HCT116 (cell line): ENCODE measurements around the gene DPPA4. TPM values are rescaled to one million over a fixed set of nuclear protein-coding genes. Genes with fewer than 3 reads are reported as not detected.

Source experiments
- ATAC-seq: fragments of 200-7000 bp; cut with Tn5 transposase; 2 replicates; pipeline ENCODE4 v1.9.1; 2020; ENCODE audit warnings: mild to moderate bottlenecking, moderate library complexity
- BruUV-seq: library from RNA; stranded (reverse); fragments of 400-500 nt; replicated peaks from 2 replicates; lab custom pipeline; 2021; lab: Mats Ljungman, UMichigan
- CTCF ChIA-PET: fragments of 300-600 bp; sonication (Branson Sonifier 250); formaldehyde crosslinking; loops from one replicate; lab custom pipeline; 2021; ENCODE audit warnings: antibody characterized with exemption; lab: Charles Lee
- POLR2A ChIA-PET: fragments of 300-600, 350-600 bp; sonication (Branson Sonifier 250); formaldehyde crosslinking; loops from one replicate; lab custom pipeline; 2021; ENCODE audit warnings: antibody characterized with exemption; lab: Charles Lee
- RAD21 ChIA-PET, 2 experiments: fragments of 300-600 bp; sonication (Branson Sonifier 250); formaldehyde crosslinking; loops; one replicate each; lab custom pipeline; 2023; ENCODE audit warnings: low total read pairs in 2 of 2; ENCODE audit not compliant: uncharacterized antibody in 2 of 2, unreplicated experiment in 2 of 2, low non-redundant PET in 1 of 2; lab: Charles Lee
- DNase-seq: peaks from one replicate; pipeline ENCODE4 v3.0.0-alpha.2; 2010; ENCODE audit warnings: low read depth, low spot score
- H2AFZ ChIP-seq: fragments of 200-600 bp; shearing (Covaris generic), sonication (generic); 2 replicates; pipeline ENCODE4 v1.6.1; 2017; ENCODE audit warnings: low read depth, mixed run types, mixed read lengths, antibody characterized with exemption, low read length; ENCODE audit not compliant: poor library complexity, severe bottlenecking
- H3K27ac ChIP-seq: 2 replicates; pipeline ENCODE4 v1.5.1; 2012; ENCODE audit warnings: low read depth, low read length
- H3K27me3 ChIP-seq: fragments of 200-600 bp; sonication (generic); 2 replicates; pipeline ENCODE4 v1.6.1; 2016; ENCODE audit warnings: mixed run types, low read length, mixed read lengths; ENCODE audit not compliant: insufficient read depth
- H3K36me3 ChIP-seq, 2 experiments: fragments of 200-500 bp in 1 of 2; fragments of 200-600 bp in 1 of 2; sonication (Bioruptor generic) in 1 of 2; sonication (generic) in 1 of 2; 2 replicates each; pipeline versions ENCODE4 v1.5.1 to v1.6.1; 2014 to 2016; ENCODE audit warnings: low read length in 2 of 2, inconsistent platforms in 1 of 2, mixed read lengths in 1 of 2, mixed run types in 1 of 2; ENCODE audit not compliant: insufficient read depth in 2 of 2, control insufficient read depth in 1 of 2
- H3K4me1 ChIP-seq, 2 experiments: fragments of 200-600 bp in 1 of 2; sonication (generic) in 1 of 2; 2 replicates each; pipeline versions ENCODE4 v1.5.1 to v1.6.1; 2012 to 2017; ENCODE audit warnings: low read length in 2 of 2, inconsistent platforms in 1 of 2, mild to moderate bottlenecking in 1 of 2, mixed read lengths in 1 of 2, mixed run types in 1 of 2, moderate library complexity in 1 of 2; ENCODE audit not compliant: insufficient read depth in 2 of 2, control insufficient read depth in 1 of 2
- H3K4me2 ChIP-seq: fragments of 200-600 bp; sonication (generic); 2 replicates; pipeline ENCODE4 v1.6.1; 2017; ENCODE audit warnings: mixed run types, low read length, mixed read lengths
- H3K4me3 ChIP-seq, 2 experiments: fragments of 200-600 bp in 1 of 2; sonication (generic) in 1 of 2; replicated peaks in 1 of 2; 2 replicates each; pipeline ENCODE4 v1.5.1; 2011 to 2016; ENCODE audit warnings: low read length in 2 of 2, control low read depth in 1 of 2, low read depth in 1 of 2, mild to moderate bottlenecking in 1 of 2, mixed read lengths in 1 of 2, mixed run types in 1 of 2
- H3K79me2 ChIP-seq: fragments of 200-600 bp; sonication (generic); 2 replicates; pipeline ENCODE4 v1.6.1; 2017; ENCODE audit warnings: mild to moderate bottlenecking, mixed run types, low read length, moderate library complexity, mixed read lengths; ENCODE audit not compliant: insufficient read depth
- H3K9ac ChIP-seq: fragments of 200-600 bp; sonication (generic); 2 replicates; pipeline ENCODE4 v1.6.1; 2016; ENCODE audit warnings: low read length, mixed read lengths
- H3K9me2 ChIP-seq: fragments of 200-600 bp; sonication (generic), shearing (Covaris generic); 2 replicates; pipeline ENCODE4 v1.6.1; 2017; ENCODE audit warnings: mixed run types, mild to moderate bottlenecking, moderate library complexity; ENCODE audit not compliant: insufficient read depth
- H3K9me3 ChIP-seq, 2 experiments: fragments of 200-500 bp in 1 of 2; fragments of 200-600 bp in 1 of 2; sonication (Bioruptor generic) in 1 of 2; sonication (generic) in 1 of 2; 2 replicates each; pipeline ENCODE4 v1.6.1; 2014 to 2017; ENCODE audit warnings: low read length in 2 of 2, mixed read lengths in 2 of 2, inconsistent platforms in 1 of 2, low read depth in 1 of 2, mild to moderate bottlenecking in 1 of 2, mixed run types in 1 of 2, moderate library complexity in 1 of 2; ENCODE audit not compliant: control insufficient read depth in 1 of 2, insufficient read depth in 1 of 2
- H4K20me1 ChIP-seq: fragments of 200-600 bp; sonication (generic), shearing (Covaris generic); 2 replicates; pipeline ENCODE4 v1.6.1; 2017; ENCODE audit warnings: mixed run types, mild to moderate bottlenecking, moderate library complexity; ENCODE audit not compliant: insufficient read depth
- ATF3 ChIP-seq: IDR thresholded peaks from 2 replicates; pipeline ENCODE4 v1.6.1; 2012
- CBX3 ChIP-seq: IDR thresholded peaks from 2 replicates; pipeline ENCODE4 v1.6.1; 2012; ENCODE audit warnings: low read depth
- CEBPB ChIP-seq: IDR thresholded peaks from 2 replicates; pipeline ENCODE4 v1.6.1; 2012; ENCODE audit warnings: low read depth
- CTCF ChIP-seq, 3 experiments: fragments of 200-600 bp in 1 of 3; sonication (generic) in 1 of 3; IDR thresholded peaks in 2 of 3; conservative IDR thresholded peaks in 1 of 3; 2 replicates each; pipeline ENCODE4 v1.5.1; 2012 to 2017; ENCODE audit warnings: low read depth in 2 of 3, low read length in 2 of 3, antibody characterized with exemption in 1 of 3, borderline replicate concordance in 1 of 3, control low read depth in 1 of 3, mild to moderate bottlenecking in 1 of 3, mixed read lengths in 1 of 3, mixed run types in 1 of 3, moderate library complexity in 1 of 3; ENCODE audit not compliant: insufficient read depth in 1 of 3
- EGR1 ChIP-seq: IDR thresholded peaks from 2 replicates; pipeline ENCODE4 v1.6.1; 2012; ENCODE audit warnings: low read depth
- ELF1 ChIP-seq: IDR thresholded peaks from 2 replicates; pipeline ENCODE4 v1.6.1; 2012; ENCODE audit warnings: low read depth, borderline replicate concordance
- EZH2 ChIP-seq: fragments of 200-600 bp; sonication (generic); IDR thresholded peaks from 2 replicates; pipeline ENCODE4 v1.6.1; 2017; ENCODE audit warnings: antibody characterized with exemption, mixed run types
- FOSL1 ChIP-seq: IDR thresholded peaks from 2 replicates; pipeline ENCODE4 v1.6.1; 2012; ENCODE audit warnings: low read depth
- JUND ChIP-seq: IDR thresholded peaks from 2 replicates; pipeline ENCODE4 v1.6.1; 2012
- RAD21 ChIP-seq: IDR thresholded peaks from 2 replicates; pipeline ENCODE4 v1.6.1; 2012; ENCODE audit warnings: low read depth, mild to moderate bottlenecking
- SIN3A ChIP-seq: IDR thresholded peaks from 2 replicates; pipeline ENCODE4 v1.6.1; 2012; ENCODE audit warnings: low read depth
- YY1 ChIP-seq: IDR thresholded peaks from 2 replicates; pipeline ENCODE4 v1.6.1; 2011; ENCODE audit warnings: low read length, low read depth, moderate library complexity, mild to moderate bottlenecking; ENCODE audit not compliant: insufficient replicate concordance; ENCODE audit errors: extremely low read depth
- ZBTB33 ChIP-seq: IDR thresholded peaks from 2 replicates; pipeline ENCODE4 v1.6.1; 2011; ENCODE audit warnings: mild to moderate bottlenecking, low read length, moderate library complexity; ENCODE audit not compliant: insufficient replicate concordance; ENCODE audit errors: extremely low read depth
- intact Hi-C: fragments of 100-400 bp; cut with micrococcal nuclease; formaldehyde crosslinking; loops from 2 replicates; pipeline ENCODE4 v1.10.0; 2022
- total RNA-seq: library from RNA; stranded (reverse); gene quantifications from one replicate; pipeline ENCODE4 v1.2.1, GENCODE V29; 2021; ENCODE audit not compliant: unreplicated experiment
- TF ChIP-seq, protein P1 (sequence below): IDR thresholded peaks from 2 replicates; pipeline ENCODE4 v1.6.1; 2012

DPPA4 gene
- total RNA-seq, 1 experiment from 2014 or later, result 0.27 TPM

DNA sequence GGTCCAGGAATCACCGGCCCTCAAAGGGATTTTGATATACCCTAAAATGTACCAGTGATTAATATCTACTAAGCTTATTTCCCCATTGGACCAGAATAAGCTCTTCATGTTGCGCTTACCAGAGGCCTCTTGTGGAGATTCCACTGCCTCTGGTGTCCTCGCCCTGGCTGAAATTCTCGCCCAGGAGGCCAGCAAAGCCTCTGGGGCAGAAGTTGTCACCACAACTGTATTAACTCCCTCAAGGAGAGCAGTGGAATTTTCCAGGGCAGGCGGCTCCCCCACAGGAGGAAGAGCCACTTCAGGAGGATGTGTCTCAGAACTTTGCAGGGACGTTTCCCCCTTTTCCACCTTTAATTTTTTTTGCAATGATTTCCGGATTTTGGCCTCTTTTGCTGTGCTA lies 6.9 kb downstream of the DPPA4 start (continued):
- TF ChIP-seq SIN3A, result no peak
- no peak for TF ChIP-seq JUND
- TF ChIP-seq EGR1, result no peak
- no peak for TF ChIP-seq CTCF (IDR thresholded peaks at IDR 0.05 in 2 of 3, conservative IDR thresholded peaks at IDR 0.05 in 1 of 3; ENCODE audit: borderline replicate concordance in 1 of 3, insufficient read depth in 1 of 3, low read depth in 2 of 3, low read length in 2 of 3)
- TF ChIP-seq CEBPB, result no peak

GRCh38 chr3:109328202-109328601 lies 9.1 kb downstream of the DPPA4 start:
- ChIA-PET POLR2A (no interaction called here), RAD21 (no interaction called here), CTCF (no interaction called here)
- ATAC-seq (no peak), DNase-seq (no peak)
- no peak overlapping the region for H3K4me3 ChIP-seq
- no peak overlapping the region for H2AFZ ChIP-seq
- H3K79me2 ChIP-seq, result no peaks in the 10 kb centered on the region
- no peaks in the 10 kb centered on the region for H3K27me3 ChIP-seq
- no peak overlapping the region for H3K9ac ChIP-seq
- TF ChIP-seq, protein P1, sequence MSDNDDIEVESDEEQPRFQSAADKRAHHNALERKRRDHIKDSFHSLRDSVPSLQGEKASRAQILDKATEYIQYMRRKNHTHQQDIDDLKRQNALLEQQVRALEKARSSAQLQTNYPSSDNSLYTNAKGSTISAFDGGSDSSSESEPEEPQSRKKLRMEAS, result no peak
- TF ChIP-seq ELF1 (no peak), RAD21 (no peak), YY1 (no peak), ZBTB33 (no peak), EGR1 (no peak), CBX3 (no peak), ATF3 (no peak), EZH2 (no peak), FOSL1 (no peak)
- no peaks in the 10 kb centered on the region for H3K9me2 ChIP-seq
- no TSS peak for BruUV-seq
- intact Hi-C loops, result no loop called here
- H3K4me1 ChIP-seq, result no peaks in the 10 kb centered on the region; a peak in 1 of 4 replicates
- H4K20me1 ChIP-seq, result no peaks in the 10 kb centered on the region
- no peak overlapping the region for H3K4me2 ChIP-seq
- H3K9me3 ChIP-seq, result no peaks in the 10 kb centered on the region
- H3K36me3 ChIP-seq, result no peaks in the 10 kb centered on the region
- no peak overlapping the region for H3K27ac ChIP-seq
